Kidney (tissue), 14 donors: ENCODE measurements around the gene TERB1. TPM values are rescaled to one million over a fixed set of nuclear protein-coding genes. Genes with fewer than 3 reads are reported as not detected.

Experiments
- DNase-seq, 5 donors: peaks; one replicate each; pipeline ENCODE4 v3.0.0-alpha.2; 2013 to 2020
- FAIRE-seq: peaks from 2 replicates; lab custom pipeline; 2012; peaks lifted over from hg19 to GRCh38; lab: Jason Lieb, UNC
- H3K27ac ChIP-seq, 2 donors: one replicate each; pipeline ENCODE4 v1.7.0; 2013; ENCODE audit warnings: low read depth in 2 of 2, low read length in 2 of 2, inconsistent platforms in 1 of 2
- H3K27me3 ChIP-seq: one replicate; pipeline ENCODE4 v1.7.1; 2013; ENCODE audit warnings: low read length, inconsistent platforms; ENCODE audit not compliant: control insufficient read depth, insufficient read depth
- H3K36me3 ChIP-seq, 3 donors: one replicate each; pipeline versions ENCODE4 v1.7.0 to v1.7.1; 2013; ENCODE audit warnings: low read length in 3 of 3, control low read depth in 1 of 3, inconsistent platforms in 1 of 3; ENCODE audit not compliant: insufficient read depth in 3 of 3, control insufficient read depth in 2 of 3
- H3K4me1 ChIP-seq, 3 donors: one replicate each; pipeline versions ENCODE4 v1.7.0 to v1.7.1; 2013; ENCODE audit warnings: low read length in 3 of 3, inconsistent platforms in 1 of 3, low read depth in 1 of 3; ENCODE audit not compliant: control insufficient read depth in 2 of 3, insufficient read depth in 2 of 3
- H3K4me3 ChIP-seq, 3 donors: one replicate each; pipeline versions ENCODE4 v1.7.0 to v1.8.1; 2013; ENCODE audit warnings: low read length in 3 of 3, control low read depth in 1 of 3, inconsistent platforms in 1 of 3
- H3K9ac ChIP-seq, 3 donors: one replicate each; pipeline versions ENCODE4 v1.7.0 to v1.7.1; 2013; ENCODE audit warnings: low read length in 3 of 3, control low read depth in 1 of 3, inconsistent platforms in 1 of 3
- H3K9me3 ChIP-seq, 3 donors: one replicate each; pipeline versions ENCODE4 v1.7.0 to v1.7.1; 2013; ENCODE audit warnings: low read length in 3 of 3, control low read depth in 1 of 3, inconsistent platforms in 1 of 3; ENCODE audit not compliant: control insufficient read depth in 2 of 3, insufficient read depth in 1 of 3
- CTCF ChIP-seq: IDR thresholded peaks from 3 replicates; pipeline ENCODE4 v1.5.1; 2012; ENCODE audit warnings: mild to moderate bottlenecking, moderate library complexity, borderline replicate concordance; ENCODE audit not compliant: insufficient read depth; ENCODE audit errors: extremely low read depth
- intact Hi-C: fragments of 100-400 bp; cut with DNase I; formaldehyde crosslinking; loops from one replicate; pipeline ENCODE4 v1.11.1; 2022
- polyA plus RNA-seq: library from polyadenylated mRNA; stranded (reverse); fragments of 350-450 nt; fragmentation: Illumina TruSeq; extraction: RNeasy Lipid Tissue Mini Kit (QIAGEN cat#74804); gene quantifications from one replicate; pipeline ENCODE4 v1.2.3, GENCODE V29; 2014; ENCODE audit warnings: low read depth, low replicate concordance; ENCODE audit not compliant: insufficient read depth
- total RNA-seq: library from RNA; stranded (reverse); fragmentation: NEBNext Ultra II Directional; extraction: Animal tissue kit (Norgen Biotek cat#: 25700); gene quantifications from one replicate; pipeline ENCODE4 v1.2.1, GENCODE V29; 2021
- donor health status: control.
- donor health status: control.
- donor health status: control.
- donor health status: control.
- donor health status: control.
- donor health status: DM: yes; HTN: yes; CAD: no.
- donor health status: Normal renal cell carcinoma (clear cell type).

TERB1 gene
- total and polyA plus RNA-seq, 2 donors from 2014 or later, result 0.19 TPM; not detected in 1

- H3K9ac ChIP-seq, result peak overlapping the region in 1 of 3 donors; percentile 43
- no peaks in the 10 kb centered on the region for H3K9me3 ChIP-seq
- peaks cover 2 to 36% (median 15%) of the 10 kb centered on the region in 3 donors for H3K36me3 ChIP-seq
- peak; percentile 66 for FAIRE-seq
- TF ChIP-seq CTCF, result no peak
- H3K27ac ChIP-seq, result peak overlapping the region; percentile 71 to 77
- peaks cover 0 to 17% (median 14%) of the 10 kb centered on the region in 3 donors for H3K4me1 ChIP-seq
- no peak overlapping the region for H3K4me3 ChIP-seq
- DNase-seq, result peak in 4 of 5 donors; percentile 25 to 93 (median 59)
- H3K27me3 ChIP-seq, result no peaks in the 10 kb centered on the region
- intact Hi-C loops, result no loop called here
Observed at GRCh38 chr16:66741169-66741900, 60.0 kb downstream of the TERB1 start.

- no peak for TF ChIP-seq CTCF
- DNase-seq (no peak), FAIRE-seq (no peak)
- Histone ChIP-seq H3K36me3 (peaks cover 5 to 43% (median 23%) of the 10 kb centered on the region in 3 donors), H3K4me1 (peaks cover 0 to 17% (median 14%) of the 10 kb centered on the region in 3 donors), H3K9me3 (no peaks in the 10 kb centered on the region), H3K27ac (peak overlapping the region in 1 of 2 donors; percentile 71), H3K4me3 (no peak overlapping the region), H3K27me3 (no peaks in the 10 kb centered on the region), H3K9ac (peak overlapping the region in 1 of 3 donors; percentile 43)
- intact Hi-C loops, result no loop called here
Observed at GRCh38 chr16:66740533-66740932, 60.9 kb downstream of the TERB1 start.

GRCh38 chr16:66740010-66740409 is 61.4 kb downstream of the TERB1 start:
- peak; percentile 52 for TF ChIP-seq CTCF
- Histone ChIP-seq H3K27me3 (no peaks in the 10 kb centered on the region), H3K4me3 (no peak overlapping the region), H3K36me3 (peaks cover 5 to 44% (median 23%) of the 10 kb centered on the region in 3 donors), H3K27ac (peak overlapping the region in 1 of 2 donors; percentile 71), H3K4me1 (peaks cover 0 to 17% (median 14%) of the 10 kb centered on the region in 3 donors), H3K9ac (peak overlapping the region in 1 of 3 donors; percentile 43), H3K9me3 (no peaks in the 10 kb centered on the region)
- peak in 2 of 5 donors; percentile 19 to 51 for DNase-seq
- no peak for FAIRE-seq
- intact Hi-C loops, result no loop called here
